H1 (cell line): Measurements from ENCODE around the gene ACYP1. TPM values are rescaled to one million over a fixed set of nuclear protein-coding genes. Genes with fewer than 3 reads are reported as not detected.

Experiments
- CBX5 ChIP-seq: fragments of 300-800, 300-1000 bp; sonication (generic); IDR thresholded peaks from 2 replicates; pipeline ENCODE4 v1.7.1; 2016; ENCODE audit warnings: antibody characterized with exemption, low read length, low read depth
- CHD7 ChIP-seq: fragments of 300-600 bp; sonication (generic); IDR thresholded peaks from 2 replicates; pipeline ENCODE4 v1.7.1; 2012; ENCODE audit warnings: low read length, moderate library complexity, mild to moderate bottlenecking, inconsistent platforms; ENCODE audit not compliant: insufficient replicate concordance
- EP300 ChIP-seq, 2 experiments: IDR thresholded peaks; 1 replicate in 1 of 2; 2 replicates in 1 of 2; pipeline ENCODE4 v1.6.1; 2011 to 2012; ENCODE audit warnings: low read depth in 2 of 2, low read length in 2 of 2, mild to moderate bottlenecking in 2 of 2, borderline replicate concordance in 1 of 2, inconsistent platforms in 1 of 2, moderate library complexity in 1 of 2
- EZH2 ChIP-seq: fragments of 200-600 bp; sonication (generic); IDR thresholded peaks from 2 replicates; pipeline ENCODE4 v1.7.1; 2012; ENCODE audit warnings: low read depth, mild to moderate bottlenecking, moderate library complexity, low read length, inconsistent platforms; ENCODE audit not compliant: severe bottlenecking
- NANOG ChIP-seq: IDR thresholded peaks from 2 replicates; pipeline ENCODE4 v1.6.1; 2011; ENCODE audit warnings: low read length, low read depth, mild to moderate bottlenecking, inconsistent platforms; ENCODE audit not compliant: insufficient read depth, poor library complexity, severe bottlenecking
- RAD21 ChIP-seq, 2 experiments: IDR thresholded peaks in 1 of 2; conservative IDR thresholded peaks in 1 of 2; 2 replicates each; pipeline ENCODE4 v1.6.1; 2011; ENCODE audit warnings: low read depth in 2 of 2, low read length in 2 of 2, improper control_type of control experiment in 1 of 2, inconsistent platforms in 1 of 2, mild to moderate bottlenecking in 1 of 2, moderate library complexity in 1 of 2
- RNF2 ChIP-seq: fragments of 200-900, 300-1000 bp; sonication (generic); IDR thresholded peaks from 2 replicates; pipeline ENCODE4 v1.7.1; 2016; ENCODE audit warnings: borderline replicate concordance, low read depth, mild to moderate bottlenecking, antibody characterized with exemption, low read length; ENCODE audit not compliant: poor library complexity, severe bottlenecking; ENCODE audit errors: missing control alignments
- SIN3A ChIP-seq, 2 experiments: IDR thresholded peaks in 1 of 2; conservative IDR thresholded peaks in 1 of 2; 2 replicates each; pipeline ENCODE4 v1.6.1; 2011 to 2012; ENCODE audit warnings: low read length in 2 of 2, improper control_type of control experiment in 1 of 2, low read depth in 1 of 2, mild to moderate bottlenecking in 1 of 2
- TAF1 ChIP-seq: IDR thresholded peaks from 2 replicates; pipeline ENCODE4 v1.6.1; 2011; ENCODE audit warnings: mild to moderate bottlenecking, low read depth, low read length
- TAF7 ChIP-seq: optimal IDR thresholded peaks from 2 replicates; pipeline ENCODE3; 2011; ENCODE audit warnings: low read depth, mild to moderate bottlenecking, inconsistent platforms, low read length, moderate library complexity, borderline replicate concordance
- polyA plus RNA-seq, 7 experiments: library from polyadenylated mRNA; depleted of rRNA in 3 of 7; stranded (reverse) in 5 of 7; unstranded in 2 of 7; fragments of >200 nt in 5 of 7; fragments of 200-250 nt in 2 of 7; gene quantifications; 1 replicate in 5 of 7; 2 replicates in 1 of 7; 4 replicates in 1 of 7; pipeline versions ENCODE4 v1.2.1 to v1.2.3, GENCODE V29; 2011 to 2013; ENCODE audit warnings: missing spikeins in 2 of 7, mixed read lengths in 2 of 7
- total RNA-seq: library from RNA; stranded (reverse); fragmentation: NEBNext Ultra II Directional; extraction: Animal tissue kit (Norgen Biotek cat#: 25700); gene quantifications from 2 replicates; pipeline ENCODE4 v1.2.1, GENCODE V29; 2021

ACYP1 gene
- total and polyA plus RNA-seq, 2 of the 8 experiments (the other 6 are each of a cell fraction or from before 2014, with no cell fraction given), result 22.3 to 24.8 TPM

GRCh38 chr14:75030147-75030546, 33.7 kb downstream of the ACYP1 start (continued):
- TF ChIP-seq CHD7 (no peak), EP300 (IDR thresholded peaks at IDR 0.05; ENCODE audit: borderline replicate concordance in 1 of 2, low read depth in 2 of 2, low read length in 2 of 2) (no peak), RAD21 (IDR thresholded peaks at IDR 0.05 in 1 of 2, conservative IDR thresholded peaks at IDR 0.05 in 1 of 2; ENCODE audit: low read depth in 2 of 2, low read length in 2 of 2) (no peak), RNF2 (no peak), CBX5 (no peak), SIN3A (conservative IDR thresholded peaks at IDR 0.05 in 1 of 2, IDR thresholded peaks at IDR 0.05 in 1 of 2; ENCODE audit: low read depth in 1 of 2, low read length in 2 of 2) (no peak), TAF7 (no peak), NANOG (no peak), EZH2 (no peak), TAF1 (no peak)
